ENCODE data around the gene BAZ2B. TPM values are rescaled to one million over a fixed set of nuclear protein-coding genes. Genes with fewer than 3 reads are reported as not detected.

BAZ2B gene
- total and polyA plus RNA-seq, 2 of the 13 experiments (the other 11 are each of a cell fraction or from before 2014, with no cell fraction given): 14.0 to 15.1 TPM

GRCh38 chr2:159615367-159616285 lies 722 bp downstream of the BAZ2B start (continued):
- TF ChIP-seq, protein P1, sequence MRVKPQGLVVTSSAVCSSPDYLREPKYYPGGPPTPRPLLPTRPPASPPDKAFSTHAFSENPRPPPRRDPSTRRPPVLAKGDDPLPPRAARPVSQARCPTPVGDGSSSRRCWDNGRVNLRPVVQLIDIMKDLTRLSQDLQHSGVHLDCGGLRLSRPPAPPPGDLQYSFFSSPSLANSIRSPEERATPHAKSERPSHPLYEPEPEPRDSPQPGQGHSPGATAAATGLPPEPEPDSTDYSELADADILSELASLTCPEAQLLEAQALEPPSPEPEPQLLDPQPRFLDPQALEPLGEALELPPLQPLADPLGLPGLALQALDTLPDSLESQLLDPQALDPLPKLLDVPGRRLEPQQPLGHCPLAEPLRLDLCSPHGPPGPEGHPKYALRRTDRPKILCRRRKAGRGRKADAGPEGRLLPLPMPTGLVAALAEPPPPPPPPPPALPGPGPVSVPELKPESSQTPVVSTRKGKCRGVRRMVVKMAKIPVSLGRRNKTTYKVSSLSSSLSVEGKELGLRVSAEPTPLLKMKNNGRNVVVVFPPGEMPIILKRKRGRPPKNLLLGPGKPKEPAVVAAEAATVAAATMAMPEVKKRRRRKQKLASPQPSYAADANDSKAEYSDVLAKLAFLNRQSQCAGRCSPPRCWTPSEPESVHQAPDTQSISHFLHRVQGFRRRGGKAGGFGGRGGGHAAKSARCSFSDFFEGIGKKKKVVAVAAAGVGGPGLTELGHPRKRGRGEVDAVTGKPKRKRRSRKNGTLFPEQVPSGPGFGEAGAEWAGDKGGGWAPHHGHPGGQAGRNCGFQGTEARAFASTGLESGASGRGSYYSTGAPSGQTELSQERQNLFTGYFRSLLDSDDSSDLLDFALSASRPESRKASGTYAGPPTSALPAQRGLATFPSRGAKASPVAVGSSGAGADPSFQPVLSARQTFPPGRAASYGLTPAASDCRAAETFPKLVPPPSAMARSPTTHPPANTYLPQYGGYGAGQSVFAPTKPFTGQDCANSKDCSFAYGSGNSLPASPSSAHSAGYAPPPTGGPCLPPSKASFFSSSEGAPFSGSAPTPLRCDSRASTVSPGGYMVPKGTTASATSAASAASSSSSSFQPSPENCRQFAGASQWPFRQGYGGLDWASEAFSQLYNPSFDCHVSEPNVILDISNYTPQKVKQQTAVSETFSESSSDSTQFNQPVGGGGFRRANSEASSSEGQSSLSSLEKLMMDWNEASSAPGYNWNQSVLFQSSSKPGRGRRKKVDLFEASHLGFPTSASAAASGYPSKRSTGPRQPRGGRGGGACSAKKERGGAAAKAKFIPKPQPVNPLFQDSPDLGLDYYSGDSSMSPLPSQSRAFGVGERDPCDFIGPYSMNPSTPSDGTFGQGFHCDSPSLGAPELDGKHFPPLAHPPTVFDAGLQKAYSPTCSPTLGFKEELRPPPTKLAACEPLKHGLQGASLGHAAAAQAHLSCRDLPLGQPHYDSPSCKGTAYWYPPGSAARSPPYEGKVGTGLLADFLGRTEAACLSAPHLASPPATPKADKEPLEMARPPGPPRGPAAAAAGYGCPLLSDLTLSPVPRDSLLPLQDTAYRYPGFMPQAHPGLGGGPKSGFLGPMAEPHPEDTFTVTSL (CRISPR knock-in tag; IDR thresholded peaks at IDR 0.05; ENCODE audit: borderline replicate concordance): peak; percentile 27; the same call in 1 of the 2 replicates
- TF ChIP-seq, protein P2, sequence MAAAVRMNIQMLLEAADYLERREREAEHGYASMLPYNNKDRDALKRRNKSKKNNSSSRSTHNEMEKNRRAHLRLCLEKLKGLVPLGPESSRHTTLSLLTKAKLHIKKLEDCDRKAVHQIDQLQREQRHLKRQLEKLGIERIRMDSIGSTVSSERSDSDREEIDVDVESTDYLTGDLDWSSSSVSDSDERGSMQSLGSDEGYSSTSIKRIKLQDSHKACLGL (CRISPR knock-in tag; IDR thresholded peaks at IDR 0.05): peak; percentile 20; the same call in 1 of the 2 replicates
- TF ChIP-seq CHD4 (IDR thresholded peaks at IDR 0.05; ENCODE audit: borderline replicate concordance, low read length) (no peak), NPAS2 (CRISPR knock-in tag; IDR thresholded peaks at IDR 0.05; ENCODE audit: borderline replicate concordance) (peak; percentile 78; the same call in 1 of the 2 replicates), HOXD1 (CRISPR knock-in tag; IDR thresholded peaks at IDR 0.05) (no peak), CHCHD3 (CRISPR knock-in tag; IDR thresholded peaks at IDR 0.05) (0 out of 2 replicates have a peak, but pooled peaks have one; percentile 79), FOXK2 (IDR thresholded peaks at IDR 0.05) (0 out of 2 replicates have a peak, but pooled peaks have one; percentile 10), MED1 (CRISPR knock-in tag; IDR thresholded peaks at IDR 0.05) (peak; percentile 51), ZNF317 (CRISPR knock-in tag; IDR thresholded peaks at IDR 0.05) (peak; percentile 33; the same call in 1 of the 2 replicates), ZNF350 (CRISPR knock-in tag; IDR thresholded peaks at IDR 0.05; ENCODE audit: borderline replicate concordance, low read depth) (peak; percentile 69; the same call in 1 of the 2 replicates), ZNF703 (CRISPR knock-in tag; IDR thresholded peaks at IDR 0.05; ENCODE audit: borderline replicate concordance) (no peak), ZNF749 (CRISPR knock-in tag; IDR thresholded peaks at IDR 0.05; ENCODE audit: borderline replicate concordance) (peak; percentile 76), RBAK (CRISPR knock-in tag; IDR thresholded peaks at IDR 0.05) (0 out of 2 replicates have a peak, but pooled peaks have one; percentile 36), ZSCAN21 (CRISPR knock-in tag; IDR thresholded peaks at IDR 0.05; ENCODE audit: borderline replicate concordance) (no peak; the same call in 1 of the 2 replicates), POLR2A (IDR thresholded peaks at IDR 0.05; ENCODE audit: insufficient read depth in 1 of 2, low read depth in 2 of 2, low read length in 2 of 2) (peak; percentile 79 to 87), FOSL1 (CRISPR knock-in tag; IDR thresholded peaks at IDR 0.05; ENCODE audit: borderline replicate concordance) (no peak), GFI1 (CRISPR knock-in tag; IDR thresholded peaks at IDR 0.05; ENCODE audit: borderline replicate concordance) (peak; percentile 31; the same call in 1 of the 2 replicates), SIX1 (CRISPR knock-in tag; IDR thresholded peaks at IDR 0.05; ENCODE audit: borderline replicate concordance) (no peak), SMAD3 (CRISPR knock-in tag; IDR thresholded peaks at IDR 0.05) (peak; percentile 25; the same call in 1 of the 2 replicates)
- TF ChIP-seq, protein P3, sequence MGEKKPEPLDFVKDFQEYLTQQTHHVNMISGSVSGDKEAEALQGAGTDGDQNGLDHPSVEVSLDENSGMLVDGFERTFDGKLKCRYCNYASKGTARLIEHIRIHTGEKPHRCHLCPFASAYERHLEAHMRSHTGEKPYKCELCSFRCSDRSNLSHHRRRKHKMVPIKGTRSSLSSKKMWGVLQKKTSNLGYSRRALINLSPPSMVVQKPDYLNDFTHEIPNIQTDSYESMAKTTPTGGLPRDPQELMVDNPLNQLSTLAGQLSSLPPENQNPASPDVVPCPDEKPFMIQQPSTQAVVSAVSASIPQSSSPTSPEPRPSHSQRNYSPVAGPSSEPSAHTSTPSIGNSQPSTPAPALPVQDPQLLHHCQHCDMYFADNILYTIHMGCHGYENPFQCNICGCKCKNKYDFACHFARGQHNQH (CRISPR knock-in tag; IDR thresholded peaks at IDR 0.05): peak; percentile 44; the same call in 1 of the 2 replicates
